Measurements from ENCODE around the gene AKR1C2.
"Not testable (repeated sequence)": the region's sequence is repeated elsewhere in the genome, so short reads cannot be mapped to it uniquely, and the experiment has no call there.

Gene AKR1C2

GRCh38 chr10:5002013-5002727, 1.5 kb downstream of the AKR1C2 start:
- H3K4me3 ChIP-seq (replicated peaks in 1 of 2; ENCODE audit: low read depth in 2 of 2, low read length in 2 of 2) = no peak overlapping the region
- TF ChIP-seq, protein P1, sequence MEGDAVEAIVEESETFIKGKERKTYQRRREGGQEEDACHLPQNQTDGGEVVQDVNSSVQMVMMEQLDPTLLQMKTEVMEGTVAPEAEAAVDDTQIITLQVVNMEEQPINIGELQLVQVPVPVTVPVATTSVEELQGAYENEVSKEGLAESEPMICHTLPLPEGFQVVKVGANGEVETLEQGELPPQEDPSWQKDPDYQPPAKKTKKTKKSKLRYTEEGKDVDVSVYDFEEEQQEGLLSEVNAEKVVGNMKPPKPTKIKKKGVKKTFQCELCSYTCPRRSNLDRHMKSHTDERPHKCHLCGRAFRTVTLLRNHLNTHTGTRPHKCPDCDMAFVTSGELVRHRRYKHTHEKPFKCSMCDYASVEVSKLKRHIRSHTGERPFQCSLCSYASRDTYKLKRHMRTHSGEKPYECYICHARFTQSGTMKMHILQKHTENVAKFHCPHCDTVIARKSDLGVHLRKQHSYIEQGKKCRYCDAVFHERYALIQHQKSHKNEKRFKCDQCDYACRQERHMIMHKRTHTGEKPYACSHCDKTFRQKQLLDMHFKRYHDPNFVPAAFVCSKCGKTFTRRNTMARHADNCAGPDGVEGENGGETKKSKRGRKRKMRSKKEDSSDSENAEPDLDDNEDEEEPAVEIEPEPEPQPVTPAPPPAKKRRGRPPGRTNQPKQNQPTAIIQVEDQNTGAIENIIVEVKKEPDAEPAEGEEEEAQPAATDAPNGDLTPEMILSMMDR (IDR thresholded peaks at IDR 0.05; ENCODE audit: low read depth, low read length) = no peak

DNA sequence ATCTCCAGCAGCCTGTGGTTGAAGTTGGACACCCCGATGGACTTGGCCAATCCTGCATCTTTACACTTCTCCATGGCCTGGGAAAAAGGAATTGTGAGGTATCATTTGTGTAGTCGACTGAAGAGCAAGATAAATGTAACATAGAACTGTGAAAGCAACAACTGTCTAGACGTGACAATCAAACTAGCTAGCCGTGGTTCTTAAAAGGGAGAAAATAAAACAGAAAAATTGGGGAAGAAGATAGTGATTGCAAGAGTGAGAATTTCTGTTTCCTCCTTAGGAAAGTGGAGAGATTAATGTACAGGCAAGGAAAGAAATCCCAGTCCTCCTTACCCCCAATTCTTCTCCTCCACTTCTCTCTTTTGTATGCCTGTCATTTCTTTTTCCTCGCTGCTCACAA, 5.0 kb downstream of the AKR1C2 start:
- H3K4me3 ChIP-seq (replicated peaks in 1 of 2; ENCODE audit: low read depth in 2 of 2, low read length in 2 of 2) = no peak overlapping the region
- no peak for DNase-seq (ENCODE audit: low read depth in 2 of 2)
- TF ChIP-seq, protein P1 (IDR thresholded peaks at IDR 0.05; ENCODE audit: low read depth, low read length) = no peak

More at GRCh38 chr10:5002013-5002727, 1.5 kb downstream of the AKR1C2 start:
- DNase-seq (ENCODE audit: low read depth in 2 of 2) = no peak

- not testable (repeated sequence) for H3K4me3 ChIP-seq (replicated peaks in 1 of 2; ENCODE audit: low read depth in 2 of 2, low read length in 2 of 2); DNase-seq (ENCODE audit: low read depth in 2 of 2)
These were observed 9.4 kb downstream of the AKR1C2 start for GRCh38 chr10:4994260-4994659.

- not testable (repeated sequence) for DNase-seq (ENCODE audit: low read depth in 2 of 2); H3K4me3 ChIP-seq (replicated peaks in 1 of 2; ENCODE audit: low read depth in 2 of 2, low read length in 2 of 2)
These were observed 11.1 kb downstream of the AKR1C2 start for GRCh38 chr10:4992564-4992963.

DNA sequence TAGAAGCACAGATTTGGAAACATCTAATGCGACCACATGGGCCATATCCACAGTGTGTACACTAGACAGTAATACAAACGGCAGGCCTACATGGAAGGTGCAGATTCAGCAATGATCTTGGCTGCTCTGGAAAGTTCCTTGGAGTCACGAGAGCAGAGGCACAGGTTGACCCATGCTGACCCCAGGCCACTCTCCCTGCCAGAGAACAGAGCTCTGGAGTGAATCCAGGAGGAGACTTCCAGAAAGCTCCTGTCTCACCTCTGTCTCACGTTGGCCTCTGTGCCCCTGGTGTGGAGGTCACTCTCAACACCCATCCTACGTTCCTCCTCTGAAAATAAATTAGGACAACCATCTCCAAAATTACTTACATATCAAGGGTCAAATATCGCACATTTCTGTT, 12.2 kb downstream of the AKR1C2 start:
- H3K4me3 ChIP-seq (replicated peaks in 1 of 2; ENCODE audit: low read depth in 2 of 2, low read length in 2 of 2); DNase-seq (ENCODE audit: low read depth in 2 of 2): not testable (repeated sequence)

- TF ChIP-seq, protein P1 (IDR thresholded peaks at IDR 0.05; ENCODE audit: low read depth, low read length) = no peak
- no peak overlapping the region for H3K4me3 ChIP-seq (replicated peaks in 1 of 2; ENCODE audit: low read depth in 2 of 2, low read length in 2 of 2)
- DNase-seq (ENCODE audit: low read depth in 2 of 2) = no peak
These were observed 13.4 kb downstream of the AKR1C2 start for GRCh38 chr10:4990217-4990616.

DNA sequence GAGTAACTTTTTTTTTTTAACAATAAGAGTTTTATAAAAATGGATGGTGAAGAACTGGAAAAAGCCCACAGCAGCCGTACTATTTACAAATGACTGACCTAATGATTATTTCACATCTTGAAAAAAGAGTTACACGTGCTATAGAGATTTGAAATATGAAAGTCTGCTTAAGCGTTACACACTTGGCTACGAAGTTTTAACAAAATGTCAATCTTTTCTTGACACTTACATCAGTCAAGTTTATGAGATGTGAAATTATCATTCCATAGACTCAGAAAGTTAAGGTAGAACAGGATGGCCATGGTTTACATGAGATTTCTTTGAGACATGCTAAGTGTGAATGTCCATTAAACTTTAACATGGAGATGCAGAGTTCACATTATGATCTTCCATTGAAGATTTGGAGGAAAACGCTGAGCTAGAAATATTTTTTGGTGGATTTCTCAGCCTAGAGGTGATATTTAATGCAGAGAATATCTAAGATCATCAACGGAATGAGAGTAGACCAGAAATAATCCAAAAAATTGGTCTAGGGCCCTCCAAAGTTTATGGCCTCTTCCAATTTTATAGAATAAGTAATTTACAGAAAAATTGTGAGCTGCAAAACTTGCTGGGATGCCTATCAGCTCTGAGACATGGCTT, 15.5 kb downstream of the AKR1C2 start:
- not testable (repeated sequence) for H3K4me3 ChIP-seq (replicated peaks in 1 of 2; ENCODE audit: low read depth in 2 of 2, low read length in 2 of 2); DNase-seq (ENCODE audit: low read depth in 2 of 2)

DNA sequence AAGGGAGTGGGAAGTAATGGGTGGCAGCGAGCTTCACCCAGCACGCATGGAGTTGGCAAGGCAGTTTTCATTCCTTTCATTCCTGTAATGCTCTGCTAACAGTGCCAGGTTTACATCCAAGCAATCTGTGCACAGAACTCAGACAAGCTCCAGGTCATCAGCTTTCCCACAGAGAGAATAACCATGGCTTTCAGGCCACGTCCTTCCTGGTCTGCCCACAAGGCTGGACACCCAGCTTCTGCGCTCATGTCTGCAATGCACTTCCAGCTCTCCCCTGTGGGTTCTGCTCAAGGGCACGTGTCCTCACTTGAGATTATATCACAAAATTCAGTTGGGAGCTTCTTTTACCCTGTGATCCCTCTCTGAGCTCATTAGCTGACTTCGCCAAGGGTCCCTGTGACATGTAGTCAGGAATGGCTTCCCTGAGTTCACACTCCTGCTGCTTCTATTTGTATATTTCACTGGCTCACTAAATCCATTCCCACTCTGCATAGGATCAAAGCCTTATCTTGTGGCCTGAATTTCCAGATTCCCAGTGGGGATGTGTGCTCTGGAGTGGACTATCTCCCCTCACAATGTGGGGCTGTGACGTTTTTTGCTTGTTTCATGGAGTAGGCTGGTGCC, 18.6 kb downstream of the AKR1C2 start:
- TF ChIP-seq, protein P1 (IDR thresholded peaks at IDR 0.05; ENCODE audit: low read depth, low read length) = no peak
- no peak overlapping the region for H3K4me3 ChIP-seq (replicated peaks in 1 of 2; ENCODE audit: low read depth in 2 of 2, low read length in 2 of 2)
- peak in 1 of 2 donors; percentile 74 for DNase-seq (ENCODE audit: low read depth in 2 of 2)

DNA sequence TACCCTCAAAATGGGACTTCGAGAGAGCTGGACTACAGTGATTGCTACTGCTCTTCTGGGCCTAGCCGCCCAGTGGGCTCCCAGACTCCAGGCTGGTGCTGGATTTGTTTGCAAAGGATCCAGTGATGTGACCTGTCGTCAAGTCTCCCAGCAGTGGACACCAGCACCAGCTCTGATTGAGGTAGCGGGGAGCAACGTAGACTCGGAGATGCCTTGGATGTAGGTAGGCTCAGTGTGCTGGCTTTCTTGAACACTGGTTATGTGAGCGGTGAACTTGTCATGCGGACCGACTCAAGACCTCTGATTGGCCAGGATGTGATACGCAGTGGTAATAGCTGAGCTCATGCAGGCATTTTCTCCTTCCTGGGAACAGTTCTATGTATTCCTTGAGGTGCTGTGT, 19.4 kb downstream of the AKR1C2 start:
- H3K4me3 ChIP-seq (replicated peaks in 1 of 2; ENCODE audit: low read depth in 2 of 2, low read length in 2 of 2) = no peak overlapping the region
- TF ChIP-seq, protein P1 (IDR thresholded peaks at IDR 0.05; ENCODE audit: low read depth, low read length) = no peak
- DNase-seq (ENCODE audit: low read depth in 2 of 2) = no peak

All from cardiac fibroblast (primary cell).